Posterior vena cava (tissue), 2 donors: ENCODE measurements around the gene FASTKD1. TPM values are rescaled to one million over a fixed set of nuclear protein-coding genes. Genes with fewer than 3 reads are reported as not detected.
"Not testable (repeated sequence)": the region's sequence is repeated elsewhere in the genome, so short reads cannot be mapped to it uniquely, and the experiment has no call there.

Experiments
- DNase-seq: peaks from one replicate; pipeline ENCODE4 v3.0.0-alpha.2; 2020; ENCODE audit warnings: low spot score
- intact Hi-C, 2 donors: fragments of 100-400 bp; cut with DNase I; formaldehyde crosslinking; loops; one replicate each; pipeline versions ENCODE4 v1.14.1 to v1.14.2; 2022 to 2023
- total RNA-seq, 2 donors: library from RNA; stranded (reverse); fragmentation: NEBNext Ultra II Directional; extraction: Animal tissue kit (Norgen Biotek cat#: 25700); gene quantifications; one replicate each; pipeline ENCODE4 v1.2.1, GENCODE V29; 2021
- donor health status: DM: yes; HTN: yes; CAD: no.
- donor health status: DM: yes; HTN: yes; CAD: no.

Gene FASTKD1
- total RNA-seq, 2 donors from 2014 or later: 16.8 to 19.6 TPM

- no peak for DNase-seq
- intact Hi-C loops: no loop called here
Measured at GRCh38 chr2:169572821-169573159, 875 bp downstream of the FASTKD1 start.

DNA sequence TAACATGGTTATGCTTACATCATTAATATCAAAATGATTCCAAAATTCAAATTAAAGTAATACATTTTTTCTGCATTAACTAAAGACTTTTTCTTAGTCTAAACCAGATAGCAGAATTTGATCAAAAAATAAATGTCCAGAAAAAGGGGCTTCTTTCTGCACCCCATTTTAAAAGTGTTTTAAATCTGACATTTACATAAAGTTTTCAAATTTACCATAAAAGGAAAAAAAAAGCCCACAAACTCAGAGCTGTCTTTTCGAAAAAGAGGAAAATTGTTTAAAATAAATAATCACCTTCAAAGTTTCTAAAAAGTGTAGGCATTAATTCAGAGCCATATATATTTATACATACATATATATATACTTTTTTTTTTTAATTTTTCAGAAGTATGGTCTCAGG, 1.5 kb downstream of the FASTKD1 start:
- intact Hi-C loops: no loop called here
- no peak for DNase-seq

GRCh38 chr2:169571571-169571970, 2.1 kb downstream of the FASTKD1 start:
- intact Hi-C loops: no loop called here
- DNase-seq: no peak

GRCh38 chr2:169570752-169571151, 2.9 kb downstream of the FASTKD1 start:
- DNase-seq, intact Hi-C loops: not testable (repeated sequence)

GRCh38 chr2:169569948-169570347, 3.7 kb downstream of the FASTKD1 start:
- intact Hi-C loops: no loop called here
- DNase-seq: no peak

GRCh38 chr2:169565686-169566085, 8.0 kb downstream of the FASTKD1 start:
- no peak for DNase-seq
- intact Hi-C loops: no loop called here

GRCh38 chr2:169562519-169562918, 11.1 kb downstream of the FASTKD1 start:
- no peak for DNase-seq
- intact Hi-C loops: no loop called here

- DNase-seq, intact Hi-C loops: not testable (repeated sequence)
Measured at GRCh38 chr2:169562084-169562483, 11.6 kb downstream of the FASTKD1 start.

DNA sequence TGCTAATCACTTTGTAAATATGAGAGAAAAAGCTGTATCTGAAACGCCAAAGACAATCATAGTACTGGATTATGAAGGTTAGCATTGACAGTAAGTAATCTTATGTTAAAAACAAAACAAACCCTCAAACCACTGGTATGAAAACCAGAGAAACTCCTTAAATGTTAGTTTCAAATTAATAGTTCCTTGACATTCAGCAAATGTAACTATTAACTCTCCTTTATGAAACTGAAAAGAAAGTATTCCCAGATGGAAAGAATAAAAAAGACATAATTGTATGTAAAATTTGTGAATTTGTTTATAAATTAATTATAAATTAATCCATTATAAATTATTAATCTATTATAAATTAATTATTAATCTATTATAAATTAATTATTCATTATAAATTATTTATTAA, 12.3 kb downstream of the FASTKD1 start:
- intact Hi-C loops: no loop called here
- no peak for DNase-seq

DNA sequence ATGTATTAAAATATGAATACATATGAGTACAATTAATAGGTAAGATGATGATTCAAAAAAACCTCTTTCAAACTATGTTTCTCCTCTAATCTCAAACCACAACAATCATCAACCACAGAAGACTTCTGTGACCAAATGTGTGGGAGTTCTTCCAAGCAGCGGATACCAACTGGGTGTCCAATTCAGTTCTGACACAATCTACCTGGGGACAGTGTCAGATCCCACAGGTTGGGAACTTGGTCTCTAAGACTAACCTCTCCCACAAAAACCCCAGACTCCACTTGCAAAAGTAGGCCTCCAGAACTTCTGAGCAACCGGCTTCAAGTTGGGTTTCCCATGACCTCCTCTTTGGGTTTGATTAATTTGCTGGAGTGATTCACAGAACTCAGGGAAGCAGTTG, 26.9 kb downstream of the FASTKD1 start:
- DNase-seq: no peak
- intact Hi-C loops: no loop called here

DNA sequence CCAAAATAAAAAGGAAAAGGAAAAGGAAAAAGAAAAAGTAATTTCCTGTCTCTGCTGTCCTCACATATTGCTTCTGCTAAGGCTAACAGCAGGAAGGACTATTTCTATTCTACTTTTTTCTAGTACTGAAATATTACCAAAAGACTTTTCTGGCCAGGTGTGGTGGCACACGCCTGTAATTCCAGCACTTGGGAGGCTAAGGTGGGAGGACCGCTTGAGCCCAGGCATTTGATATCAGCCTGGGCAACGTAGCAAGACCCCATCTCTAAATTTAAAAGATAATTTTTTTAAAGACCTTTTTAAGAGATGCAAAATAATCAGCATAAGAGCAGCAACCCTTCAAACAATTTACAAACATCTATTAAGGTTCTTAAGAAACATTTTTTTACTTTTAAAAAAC, 31.2 kb downstream of the FASTKD1 start:
- intact Hi-C loops: no loop called here
- DNase-seq: no peak

GRCh38 chr2:169540146-169540545, 33.5 kb downstream of the FASTKD1 start:
- intact Hi-C loops: no loop called here

DNA sequence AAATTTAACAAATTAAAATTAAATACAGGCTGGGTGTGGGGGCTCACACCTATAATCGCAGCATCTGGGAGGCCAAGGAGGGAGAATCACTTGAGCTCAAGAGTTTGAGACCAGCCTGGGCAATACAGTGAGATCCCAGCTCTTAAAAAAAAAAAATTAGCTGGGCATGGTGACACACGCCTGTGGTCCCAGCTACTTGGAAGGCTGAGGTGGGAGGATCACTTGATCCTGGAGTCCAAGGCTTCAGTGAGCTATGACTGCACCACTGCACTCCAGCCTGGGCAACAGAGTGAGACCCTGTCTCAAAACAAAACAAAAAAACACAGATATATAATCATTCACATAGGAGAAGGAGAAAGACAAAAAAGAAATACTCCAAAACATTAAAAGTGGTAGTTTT, 34.2 kb downstream of the FASTKD1 start:
- DNase-seq, intact Hi-C loops: not testable (repeated sequence)

More at GRCh38 chr2:169540146-169540545, 33.5 kb downstream of the FASTKD1 start:
- DNase-seq: no peak

DNA sequence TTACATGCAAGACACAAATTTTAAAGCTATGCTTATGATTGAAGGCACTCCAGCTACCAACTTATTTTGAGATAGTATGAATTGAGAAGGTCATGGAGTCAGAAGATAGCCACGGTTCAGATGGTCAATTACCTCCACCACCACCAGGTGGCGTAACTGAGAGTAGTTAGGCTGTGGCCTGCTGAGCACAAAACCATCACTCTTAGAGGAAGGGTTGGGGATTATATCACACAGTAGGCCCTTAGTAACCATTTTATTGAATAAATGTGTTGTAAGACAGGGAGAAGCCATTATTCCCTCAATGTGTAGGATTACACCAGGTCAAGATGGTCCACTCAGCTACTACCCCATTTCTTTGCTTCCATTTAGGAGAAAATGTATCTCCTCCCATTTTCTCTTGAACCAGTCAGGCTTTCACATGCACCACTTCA, 45.4 kb downstream of the FASTKD1 start:
- DNase-seq: no peak
- intact Hi-C loops: no loop called here

DNA sequence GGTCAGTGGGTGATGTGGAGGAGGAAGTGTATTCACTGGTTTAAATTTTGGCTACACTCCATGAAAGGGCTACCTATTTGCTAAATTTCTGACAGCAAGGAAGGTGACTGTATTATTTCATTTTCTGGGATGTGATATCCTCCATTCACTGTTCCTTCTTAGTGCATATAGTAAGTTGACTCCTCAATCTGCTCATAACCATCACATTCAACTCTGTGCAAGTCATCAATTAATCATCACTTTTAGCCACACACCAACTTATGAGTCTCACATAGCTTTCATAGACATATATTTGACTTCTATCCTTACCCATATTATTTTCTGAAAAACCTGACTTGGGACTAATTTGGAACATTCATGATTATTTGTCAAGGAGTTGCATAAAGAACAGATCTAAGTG, 47.2 kb downstream of the FASTKD1 start:
- DNase-seq: no peak
- intact Hi-C loops: no loop called here

GRCh38 chr2:169525434-169525833, 48.2 kb downstream of the FASTKD1 start:
- intact Hi-C loops: no loop called here
- DNase-seq: no peak

GRCh38 chr2:169523681-169524080, 50.0 kb downstream of the FASTKD1 start:
- no peak for DNase-seq
- intact Hi-C loops: no loop called here

GRCh38 chr2:169520896-169521295, 52.8 kb downstream of the FASTKD1 start:
- intact Hi-C loops: no loop called here
- DNase-seq: no peak

DNA sequence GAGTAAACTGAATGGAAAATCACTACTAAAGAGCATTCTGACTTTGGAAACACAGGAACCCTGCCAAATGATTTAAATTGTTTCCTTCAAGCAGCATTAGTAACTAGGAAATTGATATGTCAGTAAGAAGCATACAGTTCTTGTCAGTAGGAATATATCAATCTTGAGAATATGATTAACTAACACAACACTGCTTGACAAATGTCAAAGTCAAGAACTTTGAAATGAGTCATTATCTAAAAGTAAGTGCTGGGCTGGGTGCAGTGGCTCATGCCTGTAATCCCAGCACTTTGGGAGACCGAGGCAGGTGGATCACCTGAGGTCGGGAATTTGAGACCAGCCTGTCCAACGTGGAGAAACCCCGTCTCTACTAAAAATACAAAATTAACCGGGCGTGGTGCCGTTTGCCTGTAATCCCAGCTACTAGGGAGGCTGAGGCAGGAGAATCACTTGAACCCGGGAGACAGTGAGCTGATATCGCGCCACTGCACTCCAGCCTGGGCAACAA, 57.1 kb downstream of the FASTKD1 start:
- DNase-seq, intact Hi-C loops: not testable (repeated sequence)

- intact Hi-C loops, DNase-seq: not testable (repeated sequence)
Measured at GRCh38 chr2:169514758-169515157, 58.9 kb downstream of the FASTKD1 start.

DNA sequence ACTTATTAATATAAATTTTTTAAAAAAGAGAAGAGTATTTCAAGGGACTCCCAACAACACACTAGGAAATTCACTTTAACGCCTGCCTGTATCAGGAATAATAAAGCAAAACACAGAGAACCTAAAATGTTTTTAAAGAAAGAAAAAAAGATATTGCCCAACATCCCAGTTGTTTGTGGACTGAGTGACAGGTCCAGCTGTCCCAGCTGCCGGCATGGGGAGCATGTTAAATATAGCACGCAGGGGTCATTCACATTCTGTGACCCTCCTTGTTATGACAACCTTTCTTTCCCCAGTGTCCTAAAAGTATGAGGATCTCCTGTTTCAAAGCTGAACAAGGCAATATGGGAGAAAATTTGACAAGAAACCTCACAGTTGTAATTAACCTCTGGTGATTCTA, 59.7 kb downstream of the FASTKD1 start:
- intact Hi-C loops: no loop called here
- no peak for DNase-seq

DNA sequence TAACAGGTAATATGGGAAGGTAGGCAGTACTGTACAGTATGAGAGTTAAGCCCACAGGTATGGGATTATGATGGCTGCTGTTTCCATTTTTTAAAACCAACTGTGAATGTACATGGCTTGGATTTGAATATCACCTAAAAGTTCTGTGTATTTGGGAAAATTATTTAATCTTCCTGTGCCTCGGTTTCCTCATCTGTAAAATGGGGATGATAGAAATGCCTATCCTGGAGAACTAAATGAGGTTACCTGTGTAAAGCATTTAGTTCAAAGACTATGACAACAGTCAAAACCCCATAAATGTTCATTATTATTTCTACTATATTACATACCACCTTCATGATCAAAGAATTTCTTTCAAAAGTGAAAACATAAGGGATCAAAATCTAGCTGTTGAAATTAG, 60.6 kb downstream of the FASTKD1 start:
- DNase-seq: no peak
- intact Hi-C loops: no loop called here
